Esophagus squamous epithelium (tissue), 5 donors: ENCODE data around the gene ALDH3A2. TPM values are rescaled to one million over a fixed set of nuclear protein-coding genes. Genes with fewer than 3 reads are reported as not detected.
A peak's percentile ranks its signal among the peaks of the same experiment; 100 is the strongest.

Experiments
- DNase-seq: peaks from one replicate; lab custom pipeline; 2025; lab: John Stamatoyannopoulos, UW
- H3K27ac ChIP-seq, 4 donors: fragments of 200-600 bp; sonication (generic); one replicate each; pipeline ENCODE4 v1.5.1; 2016 to 2019; ENCODE audit warnings: mild to moderate bottlenecking in 1 of 4
- H3K27me3 ChIP-seq, 4 donors: fragments of 200-600 bp; sonication (generic); 1 replicate in 3 of 4; 2 replicates in 1 of 4; pipeline versions ENCODE4 v1.5.1 to v1.6.0; 2017 to 2021; ENCODE audit warnings: antibody characterized with exemption in 1 of 4
- H3K36me3 ChIP-seq, 3 donors: fragments of 200-600 bp; sonication (generic); one replicate each; pipeline ENCODE4 v1.5.1; 2016 to 2019
- H3K4me1 ChIP-seq, 3 donors: fragments of 200-600 bp; sonication (generic); one replicate each; pipeline ENCODE4 v1.5.1; 2017 to 2019
- H3K4me3 ChIP-seq, 4 donors: fragments of 200-600 bp; sonication (generic); 1 replicate in 3 of 4; 2 replicates in 1 of 4; pipeline ENCODE4 v1.5.1; 2016 to 2019; ENCODE audit warnings: mild to moderate bottlenecking in 2 of 4, moderate library complexity in 1 of 4
- H3K9me3 ChIP-seq, 3 donors: fragments of 200-600 bp; sonication (generic); one replicate each; pipeline ENCODE4 v1.5.1; 2016 to 2019
- CTCF ChIP-seq, 6 experiments: fragments of 450-650 bp in 4 of 6; fragments of 200-600 bp in 2 of 6; sonication (generic) in 2 of 6; IDR thresholded peaks; one replicate each; pipeline ENCODE4 v1.5.1; 2016 to 2019; ENCODE audit warnings: antibody characterized with exemption in 6 of 6, mild to moderate bottlenecking in 4 of 6, moderate library complexity in 4 of 6
- POLR2A ChIP-seq, 4 donors: fragments of 450-650 bp; IDR thresholded peaks; one replicate each; pipeline ENCODE4 v1.6.1; 2017; ENCODE audit warnings: antibody characterized with exemption in 4 of 4, mild to moderate bottlenecking in 4 of 4, moderate library complexity in 3 of 4
- WGBS, 2 donors: methylation state at CpG; one replicate each; pipeline ENCODE4 v1.1.5; 2018; 5-methylcytosine and 5-hydroxymethylcytosine counted together
- intact Hi-C: fragments of 100-400 bp; cut with DNase I; formaldehyde crosslinking; loops from one replicate; pipeline ENCODE4 v1.15.0; 2022
- total RNA-seq, 4 donors: library from RNA; depleted of rRNA; stranded (reverse); fragments of >200 nt; gene quantifications; one replicate each; pipeline ENCODE4 v1.1.0, GENCODE V29; 2016
- donor health status: DM: yes; HTN: yes; CAD: no.

The ALDH3A2 gene
- total RNA-seq, 4 donors from 2014 or later: 169 to 351 (median 305) TPM

- Histone ChIP-seq H3K4me1 (peaks cover 18 to 46% (median 26%) of the 10 kb centered on the region in 3 donors), H3K27me3 (no peaks in the 10 kb centered on the region), H3K27ac (no peak overlapping the region), H3K4me3 (no peak overlapping the region), H3K36me3 (no peaks in the 10 kb centered on the region), H3K9me3 (no peaks in the 10 kb centered on the region)
- TF ChIP-seq POLR2A (IDR thresholded peaks at IDR 0.05) (no peak), CTCF (IDR thresholded peaks at IDR 0.05) (no peak)
- intact Hi-C loops: no loop called here
- DNase-seq: no peak
- 89 to 100% methylated on average over 3 to 14 of the region's 27 CpGs for WGBS, 2 donors
These were observed 66.2 kb downstream of the ALDH3A2 start for GRCh38 chr17:19714542-19715411.

GRCh38 chr17:19716108-19717030 is 67.8 kb downstream of the ALDH3A2 start, which contains the start of gene SLC47A2:
Gene SLC47A2 (minus strand): TSS chr17:19716584. CDS start chr17:19716555, 29 bp downstream.
- DNase-seq: no peak
- 68% methylated on average over 4 of the region's 13 CpGs; no CpG with 5 or more reads in 1 of the 2 donors for WGBS, 2 donors
- intact Hi-C loops: no loop called here
- Histone ChIP-seq H3K9me3 (no peaks in the 10 kb centered on the region), H3K36me3 (no peaks in the 10 kb centered on the region), H3K27ac (peak within 1 kb of the TSS in 3 of 4 donors; percentile 62 to 82 (median 63)), H3K4me1 (peaks cover 18 to 62% (median 41%) of the 10 kb centered on the region in 3 donors), H3K27me3 (no peaks in the 10 kb centered on the region), H3K4me3 (no peak within 1 kb of the TSS)
- TF ChIP-seq POLR2A (IDR thresholded peaks at IDR 0.05) (no peak), CTCF (IDR thresholded peaks at IDR 0.05) (no peak)

GRCh38 chr17:19717031-19717360 is 68.4 kb downstream of the ALDH3A2 start:
- no peaks in the 10 kb centered on the region for H3K9me3 ChIP-seq
- no peak for TF ChIP-seq CTCF (IDR thresholded peaks at IDR 0.05)
- TF ChIP-seq POLR2A (IDR thresholded peaks at IDR 0.05): no peak
- no peak for DNase-seq
- peak overlapping the region in 3 of 4 donors; percentile 62 to 82 (median 63) for H3K27ac ChIP-seq
- H3K36me3 ChIP-seq: no peaks in the 10 kb centered on the region
- intact Hi-C loops: no loop called here
- no peak overlapping the region for H3K4me3 ChIP-seq
- WGBS, 2 donors: 61 to 100% methylated on average over 1 to 3 of the region's 7 CpGs
- H3K27me3 ChIP-seq: no peaks in the 10 kb centered on the region
- peaks cover 18 to 68% (median 41%) of the 10 kb centered on the region in 3 donors for H3K4me1 ChIP-seq

- H3K27me3 ChIP-seq: no peaks in the 10 kb centered on the region
- H3K9me3 ChIP-seq: no peaks in the 10 kb centered on the region
- no peak for DNase-seq
- H3K27ac ChIP-seq: peak overlapping the region in 3 of 4 donors; percentile 62 to 82 (median 63)
- intact Hi-C loops: no loop called here
- H3K4me1 ChIP-seq: peaks cover 18 to 68% (median 41%) of the 10 kb centered on the region in 3 donors
- WGBS, 2 donors: 54 to 58% methylated on average over 7 to 9 of the region's 10 CpGs
- H3K36me3 ChIP-seq: no peaks in the 10 kb centered on the region
- TF ChIP-seq POLR2A (IDR thresholded peaks at IDR 0.05) (no peak), CTCF (IDR thresholded peaks at IDR 0.05) (no peak)
- H3K4me3 ChIP-seq: no peak overlapping the region
These were observed 68.9 kb downstream of the ALDH3A2 start for GRCh38 chr17:19717411-19717908.
